Kidney (tissue), 14 donors: ENCODE data around the gene ARHGAP26. TPM values are rescaled to one million over a fixed set of nuclear protein-coding genes. Genes with fewer than 3 reads are reported as not detected.

Experiments
- DNase-seq, 5 donors: peaks; one replicate each; pipeline ENCODE4 v3.0.0-alpha.2; 2013 to 2020
- FAIRE-seq: peaks from 2 replicates; lab custom pipeline; 2012; peaks lifted over from hg19 to GRCh38; lab: Jason Lieb, UNC
- H3K27ac ChIP-seq, 2 donors: one replicate each; pipeline ENCODE4 v1.7.0; 2013; ENCODE audit warnings: low read depth in 2 of 2, low read length in 2 of 2, inconsistent platforms in 1 of 2
- H3K27me3 ChIP-seq: one replicate; pipeline ENCODE4 v1.7.1; 2013; ENCODE audit warnings: low read length, inconsistent platforms; ENCODE audit not compliant: control insufficient read depth, insufficient read depth
- H3K36me3 ChIP-seq, 3 donors: one replicate each; pipeline versions ENCODE4 v1.7.0 to v1.7.1; 2013; ENCODE audit warnings: low read length in 3 of 3, control low read depth in 1 of 3, inconsistent platforms in 1 of 3; ENCODE audit not compliant: insufficient read depth in 3 of 3, control insufficient read depth in 2 of 3
- H3K4me1 ChIP-seq, 3 donors: one replicate each; pipeline versions ENCODE4 v1.7.0 to v1.7.1; 2013; ENCODE audit warnings: low read length in 3 of 3, inconsistent platforms in 1 of 3, low read depth in 1 of 3; ENCODE audit not compliant: control insufficient read depth in 2 of 3, insufficient read depth in 2 of 3
- H3K4me3 ChIP-seq, 3 donors: one replicate each; pipeline versions ENCODE4 v1.7.0 to v1.8.1; 2013; ENCODE audit warnings: low read length in 3 of 3, control low read depth in 1 of 3, inconsistent platforms in 1 of 3
- H3K9ac ChIP-seq, 3 donors: one replicate each; pipeline versions ENCODE4 v1.7.0 to v1.7.1; 2013; ENCODE audit warnings: low read length in 3 of 3, control low read depth in 1 of 3, inconsistent platforms in 1 of 3
- H3K9me3 ChIP-seq, 3 donors: one replicate each; pipeline versions ENCODE4 v1.7.0 to v1.7.1; 2013; ENCODE audit warnings: low read length in 3 of 3, control low read depth in 1 of 3, inconsistent platforms in 1 of 3; ENCODE audit not compliant: control insufficient read depth in 2 of 3, insufficient read depth in 1 of 3
- intact Hi-C: fragments of 100-400 bp; cut with DNase I; formaldehyde crosslinking; loops from one replicate; pipeline ENCODE4 v1.11.1; 2022
- polyA plus RNA-seq: library from polyadenylated mRNA; stranded (reverse); fragments of 350-450 nt; fragmentation: Illumina TruSeq; extraction: RNeasy Lipid Tissue Mini Kit (QIAGEN cat#74804); gene quantifications from one replicate; pipeline ENCODE4 v1.2.3, GENCODE V29; 2014; ENCODE audit warnings: low read depth, low replicate concordance; ENCODE audit not compliant: insufficient read depth
- total RNA-seq: library from RNA; stranded (reverse); fragmentation: NEBNext Ultra II Directional; extraction: Animal tissue kit (Norgen Biotek cat#: 25700); gene quantifications from one replicate; pipeline ENCODE4 v1.2.1, GENCODE V29; 2021
- TF ChIP-seq, protein P1 (sequence below): IDR thresholded peaks from 3 replicates; pipeline ENCODE4 v1.5.1; 2012; ENCODE audit warnings: mild to moderate bottlenecking, moderate library complexity, borderline replicate concordance; ENCODE audit not compliant: insufficient read depth; ENCODE audit errors: extremely low read depth
- donor health status: control.
- donor health status: control.
- donor health status: control.
- donor health status: control.
- donor health status: control.
- donor health status: DM: yes; HTN: yes; CAD: no.
- donor health status: Normal renal cell carcinoma (clear cell type).

The ARHGAP26 gene
- total and polyA plus RNA-seq, 2 donors from 2014 or later, result 2.5 to 85.7 TPM

- Histone ChIP-seq H3K36me3 (no peaks in the 10 kb centered on the region), H3K4me3 (no peak overlapping the region), H3K9me3 (no peaks in the 10 kb centered on the region), H3K27me3 (no peaks in the 10 kb centered on the region), H3K27ac (no peak overlapping the region), H3K9ac (no peak overlapping the region), H3K4me1 (peaks cover 0 to 6% (median 0%) of the 10 kb centered on the region in 3 donors)
- TF ChIP-seq, protein P1, sequence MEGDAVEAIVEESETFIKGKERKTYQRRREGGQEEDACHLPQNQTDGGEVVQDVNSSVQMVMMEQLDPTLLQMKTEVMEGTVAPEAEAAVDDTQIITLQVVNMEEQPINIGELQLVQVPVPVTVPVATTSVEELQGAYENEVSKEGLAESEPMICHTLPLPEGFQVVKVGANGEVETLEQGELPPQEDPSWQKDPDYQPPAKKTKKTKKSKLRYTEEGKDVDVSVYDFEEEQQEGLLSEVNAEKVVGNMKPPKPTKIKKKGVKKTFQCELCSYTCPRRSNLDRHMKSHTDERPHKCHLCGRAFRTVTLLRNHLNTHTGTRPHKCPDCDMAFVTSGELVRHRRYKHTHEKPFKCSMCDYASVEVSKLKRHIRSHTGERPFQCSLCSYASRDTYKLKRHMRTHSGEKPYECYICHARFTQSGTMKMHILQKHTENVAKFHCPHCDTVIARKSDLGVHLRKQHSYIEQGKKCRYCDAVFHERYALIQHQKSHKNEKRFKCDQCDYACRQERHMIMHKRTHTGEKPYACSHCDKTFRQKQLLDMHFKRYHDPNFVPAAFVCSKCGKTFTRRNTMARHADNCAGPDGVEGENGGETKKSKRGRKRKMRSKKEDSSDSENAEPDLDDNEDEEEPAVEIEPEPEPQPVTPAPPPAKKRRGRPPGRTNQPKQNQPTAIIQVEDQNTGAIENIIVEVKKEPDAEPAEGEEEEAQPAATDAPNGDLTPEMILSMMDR, result no peak
- intact Hi-C loops, result no loop called here
- FAIRE-seq, result no peak
- DNase-seq, result no peak
Measured at GRCh38 chr5:142894749-142895148, 124.6 kb downstream of the ARHGAP26 start.

- H3K27ac ChIP-seq, result no peak overlapping the region
- intact Hi-C loops, result no loop called here
- no peak overlapping the region for H3K9ac ChIP-seq
- H3K4me3 ChIP-seq, result no peak overlapping the region
- H3K27me3 ChIP-seq, result no peaks in the 10 kb centered on the region
- no peak for FAIRE-seq
- TF ChIP-seq, protein P1, result no peak
- H3K9me3 ChIP-seq, result no peaks in the 10 kb centered on the region
- DNase-seq, result no peak
- H3K4me1 ChIP-seq, result peaks cover 0 to 15% (median 2%) of the 10 kb centered on the region in 3 donors
- no peaks in the 10 kb centered on the region for H3K36me3 ChIP-seq
Measured at GRCh38 chr5:142896325-142897007, 126.3 kb downstream of the ARHGAP26 start.

GRCh38 chr5:142897328-142897727 is 127.2 kb downstream of the ARHGAP26 start:
- DNase-seq (no peak), FAIRE-seq (no peak)
- H3K27ac ChIP-seq, result no peak overlapping the region
- intact Hi-C loops, result no loop called here
- TF ChIP-seq, protein P1, result no peak
- no peaks in the 10 kb centered on the region for H3K27me3 ChIP-seq
- H3K36me3 ChIP-seq, result no peaks in the 10 kb centered on the region
- H3K4me3 ChIP-seq, result no peak overlapping the region
- H3K4me1 ChIP-seq, result peaks cover 0 to 21% (median 4%) of the 10 kb centered on the region in 3 donors
- no peak overlapping the region for H3K9ac ChIP-seq
- no peaks in the 10 kb centered on the region for H3K9me3 ChIP-seq
